ENCODE data around the gene MUC2. TPM values are rescaled to one million over a fixed set of nuclear protein-coding genes. Genes with fewer than 3 reads are reported as not detected.

MUC2 gene
- total and polyA plus RNA-seq, 10 of the 15 experiments (the other 5 are each of a cell fraction or from before 2014, with no cell fraction given) = 0.23 TPM; not detected in 9

- RAD21 ChIA-PET (ENCODE audit: unreplicated experiment) = no interaction called here
- 57% methylated on average over 8 of the region's 8 CpGs for WGBS (ENCODE audit: insufficient coverage, insufficient replicate concordance, low lambda C conversion rate, missing lambda C conversion rate)
- Histone ChIP-seq H3K4me2 (ENCODE audit: control insufficient read depth, insufficient read depth) (no peak overlapping the region), H3K36me3 (ENCODE audit: control insufficient read depth in 2 of 2, insufficient read depth in 2 of 2, low read length in 1 of 2) (no peaks in the 10 kb centered on the region), H3K9me3 (replicated peaks; ENCODE audit: control insufficient read depth, insufficient read depth, low read length) (no peaks in the 10 kb centered on the region), H4K20me1 (ENCODE audit: control insufficient read depth, insufficient read depth) (no peaks in the 10 kb centered on the region), H3K9ac (ENCODE audit: control insufficient read depth, insufficient read depth, low read length) (no peak overlapping the region), H3K4me3 (no peak overlapping the region), H3K27ac (ENCODE audit: control insufficient read depth, insufficient read depth) (no peak overlapping the region), H3K79me2 (ENCODE audit: control insufficient read depth, insufficient read depth, low read length) (no peaks in the 10 kb centered on the region), H3K4me1 (ENCODE audit: control insufficient read depth, insufficient read depth, low read length) (no peaks in the 10 kb centered on the region), H2AFZ (ENCODE audit: control insufficient read depth, low read depth, low read length) (no peak overlapping the region), H3K27me3 (replicated peaks in 1 of 2; ENCODE audit: control insufficient read depth in 2 of 2, insufficient read depth in 2 of 2, low read length in 1 of 2) (no peaks in the 10 kb centered on the region)
- CTCF ChIA-PET = no interaction called here
- POLR2A ChIA-PET = no interaction called here
- in situ Hi-C loops (cut with MboI) (no loop called here), intact Hi-C loops (cut with micrococcal nuclease; ENCODE audit: unreplicated experiment) (no loop called here)
- no TSS peak for BruUV-seq (replicated peaks)
- ATAC-seq (no peak), FAIRE-seq (no peak), DNase-seq (ENCODE audit: low read depth, low spot score) (no peak)
- SMC1A ChIA-PET (ENCODE audit: uncharacterized antibody, unreplicated experiment) = no interaction called here
- TF ChIP-seq MLLT1 (IDR thresholded peaks at IDR 0.05) (no peak), ZNF687 (IDR thresholded peaks at IDR 0.05) (no peak), MAX (IDR thresholded peaks at IDR 0.05; ENCODE audit: low read depth, low read length) (no peak), MYB (IDR thresholded peaks at IDR 0.05; ENCODE audit: borderline replicate concordance, low read depth, low read length) (no peak), STAT3 (IDR thresholded peaks at IDR 0.05; ENCODE audit: low read depth, low read length) (no peak), SIN3A (IDR thresholded peaks at IDR 0.05; ENCODE audit: low read depth, low read length) (no peak), MYC (IDR thresholded peaks at IDR 0.05; ENCODE audit: insufficient read depth, insufficient read length, insufficient replicate concordance, low read length, severe bottlenecking) (no peak), CEBPZ (IDR thresholded peaks at IDR 0.05; ENCODE audit: low read depth, low read length) (no peak), CBX5 (IDR thresholded peaks at IDR 0.05; ENCODE audit: low read depth) (no peak), POLR2A (IDR thresholded peaks at IDR 0.05; ENCODE audit: low read depth, low read length) (no peak), E2F4 (IDR thresholded peaks at IDR 0.05; ENCODE audit: low read depth, low read length) (no peak), YBX1 (IDR thresholded peaks at IDR 0.05) (no peak), POLR2AphosphoS5 (IDR thresholded peaks at IDR 0.05; ENCODE audit: low read length) (no peak)
Observed at GRCh38 chr11:1034001-1034400, 40.7 kb upstream of the MUC2 start.
